K562 (cell line): ENCODE results near the gene TTN. TPM values are rescaled to one million over a fixed set of nuclear protein-coding genes. Genes with fewer than 3 reads are reported as not detected.

Experiments used
- CHD4 ChIP-seq: fragments of 200-600 bp; sonication (generic); IDR thresholded peaks from 3 replicates; pipeline ENCODE4 v1.6.1; 2012; ENCODE audit warnings: low read depth, mild to moderate bottlenecking, mixed read lengths, low read length, inconsistent platforms; ENCODE audit not compliant: insufficient read depth, insufficient replicate concordance, poor library complexity, severe bottlenecking
- HDAC1 ChIP-seq, 2 experiments: fragments of 450-650 bp; IDR thresholded peaks; 2 replicates each; pipeline ENCODE4 v1.6.1; 2016 to 2017; ENCODE audit warnings: inconsistent platforms in 1 of 2, mild to moderate bottlenecking in 1 of 2, moderate library complexity in 1 of 2
- HNRNPL ChIP-seq: fragments of 200-400 bp; formaldehyde crosslinking; IDR thresholded peaks from 2 replicates; pipeline ENCODE4 v1.6.1; 2017; ENCODE audit warnings: low read depth, mild to moderate bottlenecking, low read length
- IFI16 ChIP-seq: fragments of 250-450 bp; sonication (Bioruptor Pico); IDR thresholded peaks from 2 replicates; pipeline ENCODE4 v2.1.2; 2022; ENCODE audit warnings: mild to moderate bottlenecking, inconsistent platforms
- JUNB ChIP-seq: fragments of 450-650 bp; formaldehyde crosslinking; conservative IDR thresholded peaks from 2 replicates; pipeline ENCODE4 v1.4.0; 2020; ENCODE audit warnings: mild to moderate bottlenecking
- NFATC3 ChIP-seq: fragments of 450-650 bp; IDR thresholded peaks from 2 replicates; pipeline ENCODE4 v1.6.1; 2017; ENCODE audit warnings: mild to moderate bottlenecking
- NRF1 ChIP-seq, 2 experiments: fragments of 450-650 bp; IDR thresholded peaks in 1 of 2; conservative IDR thresholded peaks in 1 of 2; 2 replicates each; pipeline ENCODE4 v1.6.1; 2014; ENCODE audit warnings: mild to moderate bottlenecking in 2 of 2
- PRPF4 ChIP-seq: fragments of 200-400 bp; formaldehyde crosslinking; IDR thresholded peaks from one replicate; pipeline ENCODE4 v1.6.1; 2017; ENCODE audit warnings: low read length, low read depth, mild to moderate bottlenecking; ENCODE audit not compliant: insufficient read depth, poor library complexity, severe bottlenecking
- RBBP5 ChIP-seq: fragments of 200-600 bp; sonication (generic); IDR thresholded peaks from 2 replicates; pipeline ENCODE4 v1.6.1; 2012; ENCODE audit warnings: borderline replicate concordance, mild to moderate bottlenecking, low read length, control low read depth, inconsistent platforms; ENCODE audit not compliant: insufficient read depth, poor library complexity, severe bottlenecking
- SNAPC5 ChIP-seq: fragments of 250-450 bp; sonication (Bioruptor Pico); IDR thresholded peaks from 2 replicates; pipeline ENCODE4 v1.8.0; 2021; ENCODE audit warnings: moderate library complexity, mild to moderate bottlenecking, inconsistent platforms
- SREBF2 ChIP-seq: sonication (generic); formaldehyde crosslinking; IDR thresholded peaks from 2 replicates; pipeline ENCODE4 v1.4.0; 2020; ENCODE audit warnings: mild to moderate bottlenecking, missing genetic modification reagents
- TFAP4 ChIP-seq: sonication (generic); formaldehyde crosslinking; IDR thresholded peaks from 2 replicates; pipeline ENCODE4 v1.8.0; 2022; ENCODE audit warnings: missing genetic modification reagents, mild to moderate bottlenecking, moderate library complexity, borderline replicate concordance
- ZBTB17 ChIP-seq: fragments of 450-650 bp; formaldehyde crosslinking; IDR thresholded peaks from 2 replicates; pipeline ENCODE4 v1.4.0; 2020; ENCODE audit warnings: mild to moderate bottlenecking
- ZNF146 ChIP-seq: IDR thresholded peaks from one replicate; pipeline ENCODE4 v1.6.1; 2018; ENCODE audit warnings: missing compliant biosample characterization; ENCODE audit not compliant: unreplicated experiment
- ZNF212 ChIP-seq: fragments of 450-650 bp; formaldehyde crosslinking; IDR thresholded peaks from 2 replicates; pipeline ENCODE4 v1.4.0; 2020; ENCODE audit warnings: mild to moderate bottlenecking
- ZNF76 ChIP-seq: fragments of 250-450 bp; sonication (Bioruptor Pico); IDR thresholded peaks from 2 replicates; pipeline ENCODE4 v1.4.0; 2020; ENCODE audit warnings: mild to moderate bottlenecking, moderate library complexity, borderline replicate concordance
- polyA plus RNA-seq, 8 experiments: library from polyadenylated mRNA; depleted of rRNA in 4 of 8; stranded (reverse) in 5 of 8; unstranded in 3 of 8; fragments of >200 nt; fragmentation: Nextera tagmentation in 2 of 8; fragmentation: Illumina TruSeq in 1 of 8; extraction: Ambion mirVana in 2 of 8; extraction: Trizol in 1 of 8; gene quantifications; 2 replicates each; pipeline versions ENCODE4 v1.2.1 to v1.2.3, GENCODE V29; 2011 to 2014; ENCODE audit warnings: inconsistent platforms in 1 of 8, missing spikeins in 1 of 8
- total RNA-seq, 7 experiments: library from RNA; depleted of rRNA in 6 of 7; stranded (reverse); fragments of >200 nt in 6 of 7; fragmentation: Illumina TruSeq in 2 of 7; extraction: Trizol in 2 of 7; gene quantifications; 2 replicates each; pipeline versions ENCODE4 v1.2.1 to v1.2.3, GENCODE V29; 2011 to 2021; ENCODE audit warnings: low replicate concordance in 1 of 7
- TF ChIP-seq, protein P1 (sequence below): sonication (generic); formaldehyde crosslinking; IDR thresholded peaks from 2 replicates; pipeline ENCODE4 v1.8.1; 2023; ENCODE audit warnings: mild to moderate bottlenecking, missing genetic modification reagents
- TF ChIP-seq, protein P2 (sequence below): fragments of 450-650 bp; IDR thresholded peaks from 2 replicates; pipeline ENCODE4 v1.6.1; 2016; ENCODE audit warnings: mild to moderate bottlenecking
- TF ChIP-seq, protein P3 (sequence below): sonication (generic); formaldehyde crosslinking; IDR thresholded peaks from 2 replicates; pipeline ENCODE4 v1.8.1; 2023; ENCODE audit warnings: mild to moderate bottlenecking, missing genetic modification reagents, moderate library complexity

Gene TTN
- total and polyA plus RNA-seq, 9 of the 15 experiments (the other 6 are each of a cell fraction or from before 2014, with no cell fraction given) = under 0.01 to 0.20 (median 0.04) TPM; not detected in 1

GRCh38 chr2:178480227-178481181, 326.7 kb downstream of the TTN start, which contains the start of gene PLEKHA3 (continued):
- TF ChIP-seq, protein P1, sequence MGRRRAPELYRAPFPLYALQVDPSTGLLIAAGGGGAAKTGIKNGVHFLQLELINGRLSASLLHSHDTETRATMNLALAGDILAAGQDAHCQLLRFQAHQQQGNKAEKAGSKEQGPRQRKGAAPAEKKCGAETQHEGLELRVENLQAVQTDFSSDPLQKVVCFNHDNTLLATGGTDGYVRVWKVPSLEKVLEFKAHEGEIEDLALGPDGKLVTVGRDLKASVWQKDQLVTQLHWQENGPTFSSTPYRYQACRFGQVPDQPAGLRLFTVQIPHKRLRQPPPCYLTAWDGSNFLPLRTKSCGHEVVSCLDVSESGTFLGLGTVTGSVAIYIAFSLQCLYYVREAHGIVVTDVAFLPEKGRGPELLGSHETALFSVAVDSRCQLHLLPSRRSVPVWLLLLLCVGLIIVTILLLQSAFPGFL (CRISPR knock-in tag) = no peak
- TF ChIP-seq SREBF2 (CRISPR knock-in tag) = no peak
- TF ChIP-seq TFAP4 (CRISPR knock-in tag) = peak; percentile 59; the same call in 1 of the 2 replicates
- TF ChIP-seq HDAC1 (IDR thresholded peaks at IDR 0.05) = peak in 1 of 2 experiments; percentile 69; a peak in 2 of 4 replicates
- TF ChIP-seq ZNF76 (CRISPR knock-in tag) = no peak
- TF ChIP-seq JUNB (CRISPR knock-in tag) = no peak
- TF ChIP-seq, protein P2, sequence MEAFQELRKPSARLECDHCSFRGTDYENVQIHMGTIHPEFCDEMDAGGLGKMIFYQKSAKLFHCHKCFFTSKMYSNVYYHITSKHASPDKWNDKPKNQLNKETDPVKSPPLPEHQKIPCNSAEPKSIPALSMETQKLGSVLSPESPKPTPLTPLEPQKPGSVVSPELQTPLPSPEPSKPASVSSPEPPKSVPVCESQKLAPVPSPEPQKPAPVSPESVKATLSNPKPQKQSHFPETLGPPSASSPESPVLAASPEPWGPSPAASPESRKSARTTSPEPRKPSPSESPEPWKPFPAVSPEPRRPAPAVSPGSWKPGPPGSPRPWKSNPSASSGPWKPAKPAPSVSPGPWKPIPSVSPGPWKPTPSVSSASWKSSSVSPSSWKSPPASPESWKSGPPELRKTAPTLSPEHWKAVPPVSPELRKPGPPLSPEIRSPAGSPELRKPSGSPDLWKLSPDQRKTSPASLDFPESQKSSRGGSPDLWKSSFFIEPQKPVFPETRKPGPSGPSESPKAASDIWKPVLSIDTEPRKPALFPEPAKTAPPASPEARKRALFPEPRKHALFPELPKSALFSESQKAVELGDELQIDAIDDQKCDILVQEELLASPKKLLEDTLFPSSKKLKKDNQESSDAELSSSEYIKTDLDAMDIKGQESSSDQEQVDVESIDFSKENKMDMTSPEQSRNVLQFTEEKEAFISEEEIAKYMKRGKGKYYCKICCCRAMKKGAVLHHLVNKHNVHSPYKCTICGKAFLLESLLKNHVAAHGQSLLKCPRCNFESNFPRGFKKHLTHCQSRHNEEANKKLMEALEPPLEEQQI = no peak
- peak; percentile 93 for TF ChIP-seq RBBP5
- TF ChIP-seq ZBTB17 = peak; percentile 65; the same call in 1 of the 2 replicates
- no peak for TF ChIP-seq IFI16 (CRISPR knock-in tag)
- no peak for TF ChIP-seq NFATC3
- TF ChIP-seq, protein P3, sequence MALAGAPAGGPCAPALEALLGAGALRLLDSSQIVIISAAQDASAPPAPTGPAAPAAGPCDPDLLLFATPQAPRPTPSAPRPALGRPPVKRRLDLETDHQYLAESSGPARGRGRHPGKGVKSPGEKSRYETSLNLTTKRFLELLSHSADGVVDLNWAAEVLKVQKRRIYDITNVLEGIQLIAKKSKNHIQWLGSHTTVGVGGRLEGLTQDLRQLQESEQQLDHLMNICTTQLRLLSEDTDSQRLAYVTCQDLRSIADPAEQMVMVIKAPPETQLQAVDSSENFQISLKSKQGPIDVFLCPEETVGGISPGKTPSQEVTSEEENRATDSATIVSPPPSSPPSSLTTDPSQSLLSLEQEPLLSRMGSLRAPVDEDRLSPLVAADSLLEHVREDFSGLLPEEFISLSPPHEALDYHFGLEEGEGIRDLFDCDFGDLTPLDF (CRISPR knock-in tag) = peak; percentile 69; the same call in 1 of the 2 replicates
- no peak for TF ChIP-seq CHD4
- TF ChIP-seq ZNF212 (CRISPR knock-in tag) = no peak
- no peak for TF ChIP-seq SNAPC5 (CRISPR knock-in tag)
- peak; percentile 20; the same call in 1 of the 2 replicates for TF ChIP-seq HNRNPL
- TF ChIP-seq PRPF4 = no peak
- peak; percentile 94 for TF ChIP-seq NRF1 (conservative IDR thresholded peaks at IDR 0.05 in 1 of 2, IDR thresholded peaks at IDR 0.05 in 1 of 2)
- no peak for TF ChIP-seq ZNF146 (CRISPR knock-in tag)
